GM21381 (cell line): ENCODE measurements around the gene AGAP1.
"Not testable (repeated sequence)": the region's sequence is repeated elsewhere in the genome, so short reads cannot be mapped to it uniquely, and the experiment has no call there.

Experiments
- ATAC-seq: cut with Tn5 transposase; IDR thresholded peaks from one replicate; pipeline ENCODE4 v1.9.1; 2021; ENCODE audit warnings: mild to moderate bottlenecking, moderate library complexity; ENCODE audit not compliant: unreplicated experiment

AGAP1 gene

DNA sequence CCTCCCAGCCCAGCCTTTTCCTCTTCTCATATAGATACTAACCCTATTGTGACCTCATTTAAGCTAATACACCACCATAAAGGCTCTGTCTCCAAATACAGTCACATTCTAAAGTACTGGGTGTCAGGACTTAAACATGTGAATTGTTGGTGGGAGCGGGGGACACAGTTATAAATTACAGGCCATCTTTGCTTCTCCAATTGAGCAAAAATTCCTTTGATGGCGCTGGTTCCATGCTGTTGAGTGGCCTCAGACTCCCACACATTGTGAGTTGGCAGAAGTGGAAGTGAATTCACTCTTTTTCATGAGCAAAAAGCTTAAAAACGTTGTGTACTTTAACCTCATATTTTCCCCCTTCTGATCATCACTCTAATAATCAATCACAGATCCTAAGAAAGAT is 628.4 kb downstream of the AGAP1 start:
- no peak for ATAC-seq

DNA sequence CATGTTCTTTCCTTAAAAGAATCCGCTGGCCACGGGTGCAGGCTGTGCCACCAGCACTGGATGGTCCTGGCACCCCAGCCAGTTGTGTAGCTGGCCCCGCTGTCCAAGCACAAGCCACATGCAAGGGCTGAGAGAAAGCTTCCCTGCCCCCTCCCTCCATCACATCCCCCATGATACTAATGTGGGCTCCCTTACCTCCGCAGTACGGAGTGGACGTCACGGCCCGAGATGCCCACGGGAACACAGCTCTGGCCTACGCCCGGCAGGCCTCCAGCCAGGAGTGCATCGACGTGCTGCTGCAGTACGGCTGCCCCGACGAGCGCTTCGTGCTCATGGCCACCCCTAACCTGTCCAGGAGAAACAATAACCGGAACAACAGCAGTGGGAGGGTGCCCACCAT is 629.9 kb downstream of the AGAP1 start:
- no peak for ATAC-seq

- ATAC-seq: no peak
Measured at GRCh38 chr2:236124182-236124893, 630.5 kb downstream of the AGAP1 start.

- ATAC-seq: no peak
Measured at GRCh38 chr2:236125541-236125940, 631.7 kb downstream of the AGAP1 start.

- ATAC-seq: no peak
Measured at GRCh38 chr2:236127010-236127409, 633.2 kb downstream of the AGAP1 start.

GRCh38 chr2:236128321-236128720 is 634.5 kb downstream of the AGAP1 start:
- ATAC-seq: no peak

GRCh38 chr2:236129935-236130334 is 636.1 kb downstream of the AGAP1 start:
- ATAC-seq: no peak

GRCh38 chr2:236130349-236130998 is 636.6 kb downstream of the AGAP1 start:
- no peak for ATAC-seq

DNA sequence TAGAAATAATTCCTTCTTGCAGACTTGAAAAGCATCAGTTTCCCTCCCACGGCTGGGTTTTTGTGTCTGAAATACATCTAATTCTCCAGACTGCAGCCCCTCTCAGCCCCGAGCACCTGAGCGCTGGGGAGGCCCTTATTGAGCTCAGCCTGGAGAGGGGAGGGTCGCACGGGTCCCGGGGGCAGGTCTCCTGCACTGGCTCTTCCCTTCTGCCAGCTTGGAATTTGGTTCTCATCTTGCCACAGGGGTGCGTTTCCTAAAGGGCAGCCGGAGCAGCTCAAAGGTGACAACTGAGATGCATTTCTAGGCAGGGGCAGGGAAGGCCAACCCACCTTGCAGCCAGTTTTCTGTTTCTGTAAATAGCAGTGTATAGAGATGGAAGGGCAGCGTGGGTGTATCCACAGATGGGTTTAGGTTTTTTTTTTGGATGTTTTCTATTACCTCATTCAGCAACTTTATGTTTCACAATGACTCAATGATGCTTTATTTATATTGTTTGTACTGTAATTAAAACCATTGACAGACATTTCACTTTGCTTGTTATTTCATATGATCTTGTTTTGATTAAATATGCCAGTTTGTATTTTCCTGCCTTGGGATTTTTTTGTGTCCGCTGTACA is 637.3 kb downstream of the AGAP1 start:
- no peak for ATAC-seq

- no peak for ATAC-seq
Measured at GRCh38 chr2:236133410-236134012, 639.7 kb downstream of the AGAP1 start.

- no peak for ATAC-seq
Measured at GRCh38 chr2:236136538-236136937, 642.7 kb downstream of the AGAP1 start.

DNA sequence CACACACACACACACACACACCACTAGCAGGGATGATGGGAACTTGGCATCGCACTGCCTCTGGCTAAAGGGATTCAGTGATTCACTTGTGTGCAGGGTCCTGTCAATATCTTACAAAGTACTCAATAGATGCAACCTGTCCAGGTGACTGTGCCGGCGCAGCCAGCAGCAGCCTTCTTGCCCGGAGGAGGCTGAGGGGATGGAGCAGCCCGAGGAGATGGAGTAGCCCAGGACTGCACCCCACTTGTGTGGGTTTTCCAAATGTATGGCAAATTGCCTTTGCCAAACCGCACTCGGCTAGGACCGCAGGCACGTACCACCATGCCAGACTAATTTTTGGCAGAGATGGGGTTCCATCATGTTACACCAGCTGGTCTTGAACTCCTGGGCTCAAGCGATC is 643.2 kb downstream of the AGAP1 start:
- no peak for ATAC-seq

GRCh38 chr2:236141616-236142015 is 647.8 kb downstream of the AGAP1 start:
- not testable (repeated sequence) for ATAC-seq

DNA sequence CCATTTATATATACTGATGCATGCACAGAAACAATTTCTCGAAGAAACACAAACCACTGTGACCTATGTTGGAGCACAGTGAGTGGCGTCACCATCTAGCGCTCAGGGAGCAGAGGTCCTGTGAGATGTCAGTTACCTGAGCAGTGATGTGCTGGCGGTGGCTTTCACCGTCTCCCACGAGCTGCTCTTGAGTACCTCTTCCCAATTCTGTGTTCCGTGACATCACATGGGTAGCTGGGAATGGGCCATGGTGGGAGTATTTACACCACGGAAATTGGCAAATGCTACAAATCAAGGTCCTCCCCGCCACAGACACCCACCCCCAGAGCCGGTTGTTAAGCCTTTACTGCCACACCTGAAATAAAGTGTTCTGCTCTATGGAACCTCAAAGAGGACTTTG is 650.0 kb downstream of the AGAP1 start:
- no peak for ATAC-seq

DNA sequence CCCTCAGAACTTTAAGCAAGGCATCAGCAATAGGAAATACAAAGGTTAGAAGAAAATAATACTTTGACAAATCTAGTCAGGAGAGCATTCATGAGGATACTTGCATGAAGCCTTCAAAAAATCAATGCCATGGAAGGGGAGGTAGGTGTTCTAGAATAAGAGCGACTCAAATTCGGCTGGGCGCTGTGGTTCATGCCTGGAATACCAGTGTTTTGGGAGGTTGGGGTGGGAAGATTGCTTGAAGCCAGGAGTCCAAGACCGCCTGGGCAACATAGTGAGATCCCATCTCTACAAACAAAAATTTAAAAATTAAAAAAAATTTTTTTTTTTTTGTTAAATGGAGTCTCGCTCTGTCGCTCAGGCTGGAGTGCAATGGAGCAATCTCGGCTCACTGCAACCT is 652.6 kb downstream of the AGAP1 start:
- no peak for ATAC-seq

DNA sequence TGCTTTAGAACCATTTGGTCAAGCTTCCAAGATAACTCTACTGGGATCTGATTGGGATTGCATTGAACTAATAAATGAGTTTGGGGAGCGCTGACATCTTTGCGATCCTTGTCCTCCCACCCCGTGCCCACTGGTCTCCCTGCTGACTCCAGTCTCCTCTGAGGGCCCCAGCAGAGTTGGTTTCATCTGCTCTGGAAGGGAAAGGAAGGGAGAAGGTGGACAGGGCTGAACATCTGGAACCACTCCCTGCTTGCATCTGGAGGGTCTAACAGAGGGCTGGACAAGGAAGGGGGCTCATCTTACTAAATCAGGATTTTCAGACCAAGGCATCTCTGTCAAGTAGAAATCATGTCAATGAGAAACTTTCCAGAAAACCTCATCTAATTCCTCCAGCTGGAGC is 661.6 kb downstream of the AGAP1 start:
- no peak for ATAC-seq

- ATAC-seq: no peak
Measured at GRCh38 chr2:236156095-236156859, 662.4 kb downstream of the AGAP1 start.

DNA sequence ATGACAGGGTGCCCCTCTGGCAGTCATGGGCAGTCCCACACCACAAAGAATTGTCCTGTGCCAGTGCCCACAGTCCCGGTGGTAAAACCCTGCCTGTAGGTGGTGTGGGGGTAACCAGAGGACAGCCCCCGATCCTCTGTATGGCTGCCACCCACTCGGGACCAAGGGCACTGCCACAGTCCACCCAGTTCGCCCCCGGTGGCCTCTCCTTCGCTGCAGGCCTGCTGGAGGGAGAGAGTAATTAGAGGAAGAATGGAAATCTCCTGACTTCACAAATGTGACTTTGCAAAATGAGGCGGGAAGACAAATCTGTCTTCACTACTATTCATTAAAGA is 663.0 kb downstream of the AGAP1 start:
- no peak for ATAC-seq

DNA sequence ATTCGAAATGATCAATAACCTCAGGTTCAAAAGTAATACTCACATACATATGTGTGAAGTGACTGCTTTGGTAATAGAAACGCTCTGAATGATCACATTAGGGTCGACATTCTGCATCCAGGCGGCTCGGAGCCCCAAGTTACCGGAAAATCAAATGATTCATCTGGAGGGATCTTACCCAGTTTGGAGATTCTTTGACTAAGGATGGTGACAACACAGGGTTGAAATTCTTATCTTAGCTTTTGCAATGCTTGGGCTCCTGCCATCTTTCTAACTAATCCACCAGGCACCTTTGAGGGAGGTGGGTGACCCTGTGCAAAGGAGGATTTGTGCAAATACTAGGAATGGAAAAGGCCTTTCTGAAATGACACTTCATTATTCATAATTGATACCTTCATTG is 663.5 kb downstream of the AGAP1 start:
- no peak for ATAC-seq

GRCh38 chr2:236157815-236158498 is 664.1 kb downstream of the AGAP1 start:
- ATAC-seq: no peak
